ENCODE data around the gene INPP4B.

Gene INPP4B

GRCh38 chr4:142242156-142242555 is 603.9 kb downstream of the INPP4B start:
- no peak for DNase-seq

- no peak for DNase-seq
Measured at GRCh38 chr4:142238589-142238988, 607.5 kb downstream of the INPP4B start.

- no peak for DNase-seq
Measured at GRCh38 chr4:142236268-142236667, 609.8 kb downstream of the INPP4B start.

- DNase-seq: no peak
Measured at GRCh38 chr4:142231787-142232186, 614.3 kb downstream of the INPP4B start.

GRCh38 chr4:142230991-142231390 is 615.1 kb downstream of the INPP4B start:
- no peak for DNase-seq

GRCh38 chr4:142226014-142226413 is 620.1 kb downstream of the INPP4B start:
- no peak for DNase-seq

- no peak for DNase-seq
Measured at GRCh38 chr4:142222127-142222526, 624.0 kb downstream of the INPP4B start.

GRCh38 chr4:142218726-142219125 is 627.4 kb downstream of the INPP4B start:
- DNase-seq: no peak

GRCh38 chr4:142211444-142211843 is 634.7 kb downstream of the INPP4B start:
- DNase-seq: no peak

- DNase-seq: no peak
Measured at GRCh38 chr4:142203505-142203904, 642.6 kb downstream of the INPP4B start.

- no peak for DNase-seq
Measured at GRCh38 chr4:142202404-142203332, 643.4 kb downstream of the INPP4B start.

- DNase-seq: no peak
Measured at GRCh38 chr4:142201041-142201440, 645.1 kb downstream of the INPP4B start.

GRCh38 chr4:142194905-142195304 is 651.2 kb downstream of the INPP4B start:
- DNase-seq: no peak

- DNase-seq: no peak
Measured at GRCh38 chr4:142191901-142192300, 654.2 kb downstream of the INPP4B start.

- no peak for DNase-seq
Measured at GRCh38 chr4:142181021-142181420, 665.1 kb downstream of the INPP4B start.

- no peak for DNase-seq
Measured at GRCh38 chr4:142169216-142169615, 676.9 kb downstream of the INPP4B start.

GRCh38 chr4:142168181-142168580 is 677.9 kb downstream of the INPP4B start:
- no peak for DNase-seq

GRCh38 chr4:142164767-142165500 is 681.2 kb downstream of the INPP4B start:
- DNase-seq: no peak

GRCh38 chr4:142161086-142161485 is 685.0 kb downstream of the INPP4B start:
- no peak for DNase-seq

- DNase-seq: no peak
Measured at GRCh38 chr4:142160509-142160908, 685.6 kb downstream of the INPP4B start.

GRCh38 chr4:142158980-142159379 is 687.1 kb downstream of the INPP4B start:
- no peak for DNase-seq

GRCh38 chr4:142156256-142156655 is 689.8 kb downstream of the INPP4B start:
- no peak for DNase-seq

GRCh38 chr4:142155347-142155746 is 690.8 kb downstream of the INPP4B start:
- no peak for DNase-seq

Data from nucleus accumbens (tissue), 56 donors.